GM18499 (cell line): ENCODE results near the gene RHBDF2.

Experiments
- ATAC-seq: cut with Tn5 transposase; IDR thresholded peaks from one replicate; pipeline ENCODE4 v1.9.1; 2021; ENCODE audit warnings: moderate number of reproducible peaks; ENCODE audit not compliant: insufficient read depth, unreplicated experiment

RHBDF2 gene

DNA sequence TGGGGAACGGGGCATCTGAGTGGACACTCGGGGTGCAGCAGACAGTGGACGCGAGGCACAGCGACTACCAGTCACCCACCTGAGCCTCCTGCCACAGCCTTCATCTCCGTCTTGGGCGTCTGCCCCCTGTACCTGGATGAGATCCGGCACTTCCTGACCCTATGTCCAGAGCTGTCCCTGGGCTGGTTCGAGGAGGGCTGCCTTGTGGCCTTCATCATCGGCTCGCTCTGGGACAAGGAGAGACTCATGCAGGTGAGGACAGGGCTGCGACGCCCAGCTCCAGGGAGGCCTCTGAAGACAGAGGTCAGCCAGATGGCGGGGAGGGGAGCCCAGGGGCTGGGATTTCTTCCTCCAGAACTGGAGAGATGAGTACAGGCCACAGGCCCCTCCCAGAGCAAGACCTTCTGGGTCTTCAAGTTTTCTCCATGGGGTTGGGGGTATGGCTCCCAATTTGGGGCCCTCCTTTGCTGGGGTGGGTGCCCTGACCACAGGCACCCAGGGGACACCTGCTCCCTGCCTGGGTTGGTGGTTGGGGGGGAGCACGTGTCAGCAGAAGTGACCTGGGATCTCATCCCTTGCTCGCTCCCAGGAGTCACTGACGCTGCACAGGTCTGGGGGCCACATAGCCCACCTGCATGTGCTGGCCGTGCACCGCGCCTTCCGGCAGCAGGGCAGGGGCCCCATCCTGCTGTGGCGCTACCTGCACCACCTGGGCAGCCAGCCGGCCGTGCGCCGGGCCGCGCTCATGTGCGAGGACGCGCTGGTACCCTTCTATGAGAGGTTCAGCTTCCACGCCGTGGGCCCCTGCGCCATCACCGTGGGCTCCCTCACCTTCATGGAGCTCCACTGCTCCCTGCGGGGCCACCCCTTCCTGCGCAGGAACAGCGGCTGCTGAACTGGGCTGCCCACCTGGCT is 31.9 kb downstream of the RHBDF2 start:
- no peak for ATAC-seq

DNA sequence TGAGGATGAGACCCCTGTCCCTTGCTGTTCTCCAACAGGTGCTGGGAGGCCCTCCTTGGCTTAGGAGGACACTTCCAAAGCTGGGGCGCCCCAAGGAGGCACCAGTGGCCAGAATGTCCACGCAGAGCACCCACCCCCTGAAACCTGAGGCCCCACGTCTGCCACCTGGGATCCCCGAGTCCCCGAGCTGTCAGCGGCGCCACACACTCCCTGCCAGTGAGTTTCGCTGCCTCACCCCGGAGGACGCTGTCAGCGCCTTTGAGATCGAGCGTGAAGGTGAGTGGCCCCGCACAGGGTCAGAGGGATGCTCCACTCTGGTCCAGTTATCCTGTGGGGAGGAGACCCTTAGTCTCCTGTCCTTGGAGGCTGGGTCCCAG is 32.6 kb downstream of the RHBDF2 start:
- ATAC-seq, result no peak

- no peak for ATAC-seq
Observed at GRCh38 chr17:76467809-76468633, 33.2 kb downstream of the RHBDF2 start.

GRCh38 chr17:76467366-76467765 is 33.9 kb downstream of the RHBDF2 start, which contains the start of gene AANAT:
Gene AANAT (plus strand): TSS chr17:76467603. CDS start chr17:76468747, 1,144 bp downstream.
- no peak for ATAC-seq

- ATAC-seq, result no peak
Observed at GRCh38 chr17:76466775-76467130, 34.5 kb downstream of the RHBDF2 start.

DNA sequence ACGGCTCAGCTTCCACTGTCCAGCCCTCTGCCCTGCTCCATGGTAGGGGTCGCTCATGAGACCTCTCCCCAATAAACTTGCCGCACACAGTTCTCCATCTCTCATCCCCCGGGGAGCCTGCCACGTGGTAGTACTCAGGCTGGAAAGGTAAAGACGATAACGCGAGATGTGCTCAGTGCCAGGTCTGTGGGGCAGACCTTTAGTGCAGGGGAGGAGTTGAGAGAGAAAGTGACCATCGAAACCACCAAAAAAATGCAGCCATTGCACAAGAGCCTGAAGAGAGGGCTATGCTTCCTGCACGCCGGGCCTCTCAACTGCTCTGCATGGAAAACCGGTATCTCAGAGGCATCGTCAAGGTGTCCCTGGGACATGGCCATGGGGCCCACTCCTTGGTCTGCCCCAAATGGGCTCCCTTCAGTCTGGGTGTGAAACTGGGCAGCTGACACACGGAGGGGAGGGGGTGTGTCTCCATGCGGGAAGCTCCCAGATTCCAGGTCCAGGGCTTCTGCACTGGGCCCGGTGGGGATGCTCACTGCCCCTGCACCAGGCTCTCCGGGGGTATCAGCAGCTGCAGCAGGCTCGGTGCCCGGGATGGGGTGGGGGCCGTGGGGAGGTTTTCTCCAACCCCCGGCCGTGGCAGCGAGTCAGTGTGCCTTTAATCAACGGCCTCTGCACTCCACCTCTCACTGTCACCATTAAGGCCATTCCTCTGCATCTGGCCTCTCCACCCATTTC is 38.5 kb downstream of the RHBDF2 start:
- ATAC-seq, result no peak

DNA sequence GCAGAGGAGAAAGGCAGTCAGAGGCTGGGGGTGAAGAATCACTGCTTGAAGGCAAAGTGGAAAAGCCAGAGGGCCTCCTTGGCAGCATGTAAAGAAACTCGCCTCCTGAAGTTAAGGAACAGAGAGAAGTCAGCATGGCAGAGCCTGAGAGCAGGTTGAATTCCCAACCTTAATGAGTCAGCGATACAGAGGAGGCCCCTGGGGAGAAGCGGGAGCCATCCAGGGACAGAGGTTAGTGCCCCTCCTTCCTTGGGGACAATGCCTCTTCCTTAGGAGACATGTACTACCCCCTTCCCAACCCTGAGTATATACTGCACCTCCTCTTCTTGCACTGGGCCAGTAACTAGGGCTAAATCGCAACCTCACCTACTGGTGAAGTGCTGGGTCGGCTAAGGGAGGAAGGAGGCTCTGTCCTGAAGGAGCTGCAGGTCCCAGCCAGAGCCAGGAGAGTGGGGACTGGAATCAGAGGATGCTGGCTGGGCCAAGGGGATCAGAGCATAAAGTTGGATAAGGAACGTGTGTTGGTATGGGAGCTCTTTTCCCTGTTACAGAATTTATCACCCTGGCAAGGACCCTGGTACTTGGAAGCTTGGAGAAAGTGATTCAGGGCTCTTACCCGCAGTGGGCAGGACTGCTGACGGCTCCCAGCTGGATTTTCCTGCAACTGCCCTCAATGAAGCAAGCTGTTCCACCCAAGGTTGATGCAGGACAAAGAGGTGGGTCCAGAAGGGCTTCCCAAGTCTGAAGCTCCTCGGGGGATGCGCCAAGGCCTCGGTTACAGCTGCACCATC is 39.3 kb downstream of the RHBDF2 start:
- ATAC-seq, result no peak

DNA sequence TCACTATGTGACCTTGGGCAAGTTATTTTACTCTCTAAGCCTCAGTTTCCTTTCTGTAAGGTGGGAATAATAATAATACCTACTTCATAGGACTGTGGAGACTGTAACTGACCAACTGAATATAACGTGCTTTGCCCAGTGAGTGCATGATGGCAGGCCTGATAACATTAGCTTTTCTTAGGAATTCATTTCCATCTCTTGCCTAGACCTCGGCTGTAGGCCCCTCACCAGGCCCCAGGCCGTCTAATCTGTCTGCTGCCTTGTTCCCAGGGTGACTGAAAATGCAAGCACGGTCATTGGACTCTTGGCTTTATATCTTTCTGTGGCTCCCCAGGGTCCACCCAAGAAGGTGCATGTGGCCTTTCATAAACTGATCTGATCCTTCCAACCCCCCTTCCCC is 41.5 kb downstream of the RHBDF2 start:
- no peak for ATAC-seq

- ATAC-seq, result no peak
Observed at GRCh38 chr17:76458580-76459490, 42.4 kb downstream of the RHBDF2 start.

- no peak for ATAC-seq
Observed at GRCh38 chr17:76453431-76453743, 47.8 kb downstream of the RHBDF2 start.

DNA sequence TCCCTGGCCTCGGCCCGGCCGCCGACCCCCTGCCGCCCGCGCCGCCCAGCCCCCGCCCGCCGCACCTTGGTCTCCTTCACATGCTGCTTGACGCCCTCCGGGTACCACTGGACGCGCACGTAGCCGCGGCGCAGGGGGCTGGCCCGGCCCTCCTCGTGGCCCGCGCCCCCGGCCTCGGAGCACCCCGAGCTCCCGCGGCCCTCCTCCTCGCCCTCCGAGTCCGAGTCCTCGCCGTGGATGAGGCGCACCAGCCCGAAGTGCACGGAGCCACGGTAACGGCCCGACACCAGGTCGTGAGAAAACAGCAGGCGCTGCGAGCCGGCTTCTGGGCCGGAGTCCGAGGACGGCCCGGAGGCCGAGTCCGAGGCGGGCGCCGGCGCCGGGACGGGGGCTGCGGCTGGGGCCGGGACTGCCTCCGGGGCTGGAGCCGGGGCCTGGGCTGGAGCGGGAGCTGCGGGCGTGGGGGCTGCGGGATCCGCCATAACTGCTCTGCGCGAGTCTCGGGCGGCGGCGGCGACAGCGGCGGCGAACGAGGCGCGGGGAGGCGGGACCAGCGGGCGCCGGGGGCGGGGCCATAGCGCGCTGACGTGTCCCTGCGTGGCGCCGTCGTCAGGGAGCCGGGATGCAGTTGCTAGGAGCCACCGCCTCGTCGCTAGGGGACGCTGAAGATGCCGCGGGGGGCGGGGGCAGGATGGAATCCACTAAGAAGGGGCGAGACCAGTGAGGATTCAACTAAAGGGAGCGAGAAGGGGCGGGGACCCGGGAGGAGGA is 48.4 kb downstream of the RHBDF2 start, which contains the start of gene UBE2O:
Gene UBE2O, minus strand, starts transcription at position 493 of the 771 bp plus-strand sequence. Its CDS starts 11 bp downstream, at position 482.
- no peak for ATAC-seq

- no peak for ATAC-seq
Observed at GRCh38 chr17:76452127-76452659, 49.0 kb downstream of the RHBDF2 start.

DNA sequence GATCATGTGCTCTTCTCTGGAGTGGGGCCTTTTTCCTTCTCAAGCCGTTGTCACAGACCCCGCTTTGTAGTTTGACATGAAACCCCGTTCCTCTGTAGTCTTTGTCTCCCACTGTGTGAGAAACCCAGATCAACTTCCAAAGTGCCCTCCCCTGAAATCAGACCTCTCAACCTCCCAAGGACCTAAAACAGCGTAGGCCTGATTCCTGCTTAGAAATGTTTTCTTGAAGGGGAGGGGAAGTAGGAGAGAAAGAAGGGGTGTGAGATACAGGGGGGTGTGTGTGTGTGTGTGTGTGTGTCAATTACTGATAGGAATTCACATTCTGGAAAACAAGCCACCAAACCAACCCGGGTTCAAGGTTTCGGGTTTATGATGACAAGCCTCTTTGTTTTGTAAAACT is 49.7 kb downstream of the RHBDF2 start:
- ATAC-seq, result no peak

GRCh38 chr17:76449126-76449525 is 52.1 kb downstream of the RHBDF2 start:
- no peak for ATAC-seq

DNA sequence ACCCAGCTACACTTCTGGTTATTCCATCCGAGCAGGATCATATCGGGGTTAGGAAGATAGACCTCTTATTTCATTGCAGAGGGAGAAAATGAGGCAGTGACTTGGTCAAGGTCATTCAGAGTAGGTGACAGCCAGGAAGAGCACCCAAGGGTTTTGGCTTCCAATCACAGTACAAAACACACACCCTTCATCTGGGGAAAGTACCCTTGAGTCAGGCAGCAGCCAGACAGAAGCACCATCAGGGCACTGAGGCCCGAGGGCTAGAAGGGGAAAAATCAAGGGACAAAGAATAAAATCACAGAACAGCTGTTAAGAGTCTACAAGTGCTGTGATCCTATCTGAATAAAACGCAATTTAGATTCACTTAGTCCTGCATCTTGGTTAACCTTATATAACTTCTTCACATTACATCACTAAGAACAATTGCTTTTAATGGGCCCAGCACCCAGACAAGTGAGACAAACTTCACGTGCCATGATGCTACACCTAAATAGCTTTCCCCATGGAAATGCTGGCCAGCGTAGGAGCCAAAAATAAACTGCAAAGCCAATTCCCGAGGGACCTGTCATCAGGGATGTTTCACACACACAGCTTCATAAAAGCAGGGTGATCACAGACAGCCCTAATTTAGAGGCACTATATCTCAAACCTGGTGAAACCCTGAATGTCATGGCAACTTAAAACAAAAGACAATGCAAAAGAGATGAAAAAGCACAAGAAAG is 53.1 kb downstream of the RHBDF2 start:
- no peak for ATAC-seq

DNA sequence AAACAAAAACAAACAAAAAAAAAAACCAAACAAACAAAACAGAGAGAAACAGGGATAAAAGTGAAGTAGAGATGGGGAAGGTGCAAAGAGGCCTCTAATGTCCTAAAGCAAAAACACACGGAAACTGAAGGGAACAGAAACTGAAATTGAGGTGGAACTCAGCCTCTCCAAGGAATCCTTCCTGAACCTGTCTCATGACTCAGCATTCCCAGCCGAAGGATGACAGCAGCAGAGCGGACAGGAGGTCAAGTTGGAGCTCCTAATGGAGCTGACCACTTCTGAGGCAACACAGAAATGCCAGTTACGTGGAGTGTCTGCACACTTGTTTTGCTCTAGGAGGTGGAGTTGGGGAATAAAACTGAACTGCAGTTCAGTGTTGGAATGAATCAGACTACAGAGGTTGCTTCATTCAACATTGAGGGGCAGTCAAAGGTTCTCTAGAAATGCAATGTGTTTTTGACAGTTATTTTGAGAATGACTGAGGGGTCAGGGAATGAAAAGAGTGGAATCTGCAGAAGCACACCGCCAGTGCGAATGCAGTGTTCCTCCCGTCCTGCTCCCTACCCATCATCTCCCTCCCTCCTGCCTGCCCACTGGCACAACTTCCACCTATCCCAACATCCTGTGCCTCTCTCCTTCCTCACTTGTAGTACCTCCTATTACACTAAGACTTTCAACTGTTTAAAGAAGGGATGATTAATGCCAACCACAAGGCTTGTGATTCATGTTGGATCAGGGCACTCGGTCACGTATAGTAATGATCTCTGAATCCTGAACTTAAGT is 54.6 kb downstream of the RHBDF2 start:
- no peak for ATAC-seq
